HepG2 (cell line): Measurements from ENCODE around the gene SLC25A44. TPM values are rescaled to one million over a fixed set of nuclear protein-coding genes. Genes with fewer than 3 reads are reported as not detected.

Experiments used
- ARNT2 ChIP-seq: sonication (generic); formaldehyde crosslinking; IDR thresholded peaks from 2 replicates; pipeline ENCODE4 v1.8.0; 2022; ENCODE audit warnings: mild to moderate bottlenecking, low read depth, missing genetic modification reagents, moderate library complexity
- CREB3 ChIP-seq: sonication (generic); formaldehyde crosslinking; IDR thresholded peaks from 2 replicates; pipeline ENCODE4 v1.5.0; 2020; ENCODE audit warnings: missing genetic modification reagents
- DNMT3B ChIP-seq: conservative IDR thresholded peaks from 2 replicates; pipeline ENCODE4 v1.6.1; 2016; ENCODE audit warnings: missing biosample characterization, control low read depth
- HINFP ChIP-seq: sonication (generic); formaldehyde crosslinking; IDR thresholded peaks from 2 replicates; pipeline ENCODE4 v1.4.0; 2020; ENCODE audit warnings: low read depth, mild to moderate bottlenecking, missing genetic modification reagents
- HIVEP1 ChIP-seq: sonication (generic); formaldehyde crosslinking; IDR thresholded peaks from 2 replicates; pipeline ENCODE4 v1.4.0; 2020; ENCODE audit warnings: mild to moderate bottlenecking, missing genetic modification reagents
- IRF9 ChIP-seq: sonication (generic); formaldehyde crosslinking; IDR thresholded peaks from 2 replicates; pipeline ENCODE4 v1.8.0; 2022; ENCODE audit warnings: missing genetic modification reagents, mild to moderate bottlenecking, borderline replicate concordance
- KDM5B ChIP-seq: sonication (generic); formaldehyde crosslinking; IDR thresholded peaks from 2 replicates; pipeline ENCODE4 v1.4.0; 2020; ENCODE audit warnings: missing genetic modification reagents, mild to moderate bottlenecking, borderline replicate concordance
- PAXIP1 ChIP-seq: sonication (generic); formaldehyde crosslinking; conservative IDR thresholded peaks from 2 replicates; pipeline ENCODE4 v1.4.0; 2020; ENCODE audit warnings: mild to moderate bottlenecking, missing genetic modification reagents, moderate library complexity
- RNF2 ChIP-seq: fragments of 450-650 bp; conservative IDR thresholded peaks from 2 replicates; pipeline ENCODE4 v1.6.1; 2016; ENCODE audit warnings: low read depth
- SPEN ChIP-seq: sonication (generic); formaldehyde crosslinking; IDR thresholded peaks from 2 replicates; pipeline ENCODE4 v1.5.1; 2020; ENCODE audit warnings: low read depth, mild to moderate bottlenecking, missing genetic modification reagents
- TFDP1 ChIP-seq: IDR thresholded peaks from 2 replicates; pipeline ENCODE4 v1.6.1; 2016; ENCODE audit warnings: missing compliant biosample characterization, missing genetic modification reagents, borderline replicate concordance
- YY1 ChIP-seq: IDR thresholded peaks from 2 replicates; pipeline ENCODE4 v1.6.1; 2011; ENCODE audit warnings: low read length, low read depth, moderate library complexity, mild to moderate bottlenecking; ENCODE audit not compliant: insufficient read depth, insufficient replicate concordance
- ZBTB14 ChIP-seq: sonication (generic); formaldehyde crosslinking; IDR thresholded peaks from 2 replicates; pipeline ENCODE4 v1.4.0; 2020; ENCODE audit warnings: missing genetic modification reagents
- ZNF333 ChIP-seq: sonication (generic); formaldehyde crosslinking; IDR thresholded peaks from 2 replicates; pipeline ENCODE4 v1.4.0; 2020; ENCODE audit warnings: mild to moderate bottlenecking, missing genetic modification reagents, borderline replicate concordance
- ZNF558 ChIP-seq: sonication (generic); formaldehyde crosslinking; IDR thresholded peaks from 2 replicates; pipeline ENCODE4 v1.9.0; 2022; ENCODE audit warnings: mild to moderate bottlenecking, missing genetic modification reagents, borderline replicate concordance
- ZNF672 ChIP-seq: sonication (generic); formaldehyde crosslinking; IDR thresholded peaks from 2 replicates; pipeline ENCODE4 v1.8.1; 2022; ENCODE audit warnings: missing genetic modification reagents
- ZNF788 ChIP-seq: sonication (generic); formaldehyde crosslinking; IDR thresholded peaks from 2 replicates; pipeline ENCODE4 v1.5.0; 2020; ENCODE audit warnings: mild to moderate bottlenecking, missing genetic modification reagents, borderline replicate concordance
- polyA plus RNA-seq, 8 experiments: library from polyadenylated mRNA; depleted of rRNA in 3 of 8; stranded (reverse) in 7 of 8; unstranded in 1 of 8; fragments of >200 nt; fragmentation: Illumina TruSeq in 4 of 8; extraction: Trizol in 4 of 8; gene quantifications; 2 replicates each; pipeline versions ENCODE4 v1.2.1 to v1.2.3, GENCODE V29; 2011 to 2016; ENCODE audit warnings: low read depth in 4 of 8, missing spikeins in 1 of 8, mixed read lengths in 1 of 8; ENCODE audit not compliant: insufficient read depth in 1 of 8
- total RNA-seq, 5 experiments: library from RNA; depleted of rRNA; stranded (reverse); fragments of >200 nt; fragmentation: Illumina TruSeq; extraction: Trizol; gene quantifications; 2 replicates each; pipeline ENCODE4 v1.2.3, GENCODE V29; 2016; ENCODE audit warnings: low read depth in 1 of 5

SLC25A44 gene
- total and polyA plus RNA-seq, 2 of the 13 experiments (the other 11 are each of a cell fraction or from before 2014, with no cell fraction given), result 10.7 to 13.4 TPM

- TF ChIP-seq PAXIP1 (CRISPR knock-in tag) (peak; percentile 33; the same call in 1 of the 2 replicates), RNF2 (peak; percentile 45), ZNF788 (CRISPR knock-in tag) (0 out of 2 replicates have a peak, but pooled peaks have one; percentile 6), YY1 (peak; percentile 13), HIVEP1 (CRISPR knock-in tag) (no peak), DNMT3B (CRISPR knock-in tag) (no peak), KDM5B (CRISPR knock-in tag) (peak; percentile 89), TFDP1 (CRISPR knock-in tag) (peak; percentile 47; the same call in 1 of the 2 replicates), ARNT2 (CRISPR knock-in tag) (0 out of 2 replicates have a peak, but pooled peaks have one; percentile 46), ZBTB14 (CRISPR knock-in tag) (no peak), HINFP (CRISPR knock-in tag) (no peak), CREB3 (CRISPR knock-in tag) (no peak), IRF9 (peak; percentile 81; the same call in 1 of the 2 replicates), SPEN (CRISPR knock-in tag) (0 out of 2 replicates have a peak, but pooled peaks have one; percentile 17), ZNF558 (CRISPR knock-in tag) (no peak), ZNF672 (CRISPR knock-in tag) (no peak), ZNF333 (peak; percentile 72; the same call in 1 of the 2 replicates)
Measured at GRCh38 chr1:156245451-156246232, 51.7 kb downstream of the SLC25A44 start (continued).
